HG02852 (cell line): ENCODE data around the gene TPSB2.
"Not testable (repeated sequence)": the region's sequence is repeated elsewhere in the genome, so short reads cannot be mapped to it uniquely, and the experiment has no call there.

Source experiments
- ATAC-seq: cut with Tn5 transposase; IDR thresholded peaks from one replicate; pipeline ENCODE4 v1.9.1; 2021; ENCODE audit warnings: mild to moderate bottlenecking, moderate library complexity; ENCODE audit not compliant: unreplicated experiment

TPSB2 gene

GRCh38 chr16:1185460-1186207, 44.4 kb downstream of the TPSB2 start:
- not testable (repeated sequence) for ATAC-seq

GRCh38 chr16:1184980-1185379, 45.0 kb downstream of the TPSB2 start:
- no peak for ATAC-seq

DNA sequence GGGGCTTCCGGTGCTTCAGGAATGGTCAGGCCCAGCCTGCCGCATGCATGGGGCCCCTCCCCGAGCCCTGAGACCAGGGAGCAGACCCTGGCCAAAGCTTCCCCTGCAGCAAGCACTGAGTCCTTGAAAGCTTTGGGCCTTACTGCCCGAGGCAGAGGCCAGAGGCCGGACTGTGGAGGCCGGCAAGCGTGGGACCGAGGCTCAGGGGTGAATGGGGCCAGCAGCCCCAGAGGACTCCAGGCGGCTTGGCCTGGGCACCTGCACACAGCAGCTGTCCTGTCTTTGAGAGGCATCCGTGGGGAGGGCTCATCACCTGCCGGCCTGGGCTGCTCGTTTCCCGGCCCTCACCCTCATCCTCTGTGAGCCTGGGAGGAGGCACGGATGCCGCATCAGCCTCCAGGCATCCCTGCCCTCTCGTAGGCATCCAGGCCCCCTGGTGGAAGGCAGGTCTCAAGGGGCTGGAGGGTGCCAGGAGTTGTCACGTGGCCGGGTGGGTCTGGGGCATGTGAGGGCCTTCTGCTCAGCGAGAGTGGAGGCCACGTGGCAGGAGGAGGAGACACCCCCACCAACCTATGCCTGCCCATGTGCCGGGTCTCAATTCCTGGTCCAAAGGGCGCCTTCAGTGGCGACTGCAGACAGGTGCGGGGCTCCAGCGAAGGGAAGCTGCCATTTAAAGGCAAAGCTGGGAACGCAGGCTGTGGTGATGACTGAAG, 45.7 kb downstream of the TPSB2 start:
- no peak for ATAC-seq

DNA sequence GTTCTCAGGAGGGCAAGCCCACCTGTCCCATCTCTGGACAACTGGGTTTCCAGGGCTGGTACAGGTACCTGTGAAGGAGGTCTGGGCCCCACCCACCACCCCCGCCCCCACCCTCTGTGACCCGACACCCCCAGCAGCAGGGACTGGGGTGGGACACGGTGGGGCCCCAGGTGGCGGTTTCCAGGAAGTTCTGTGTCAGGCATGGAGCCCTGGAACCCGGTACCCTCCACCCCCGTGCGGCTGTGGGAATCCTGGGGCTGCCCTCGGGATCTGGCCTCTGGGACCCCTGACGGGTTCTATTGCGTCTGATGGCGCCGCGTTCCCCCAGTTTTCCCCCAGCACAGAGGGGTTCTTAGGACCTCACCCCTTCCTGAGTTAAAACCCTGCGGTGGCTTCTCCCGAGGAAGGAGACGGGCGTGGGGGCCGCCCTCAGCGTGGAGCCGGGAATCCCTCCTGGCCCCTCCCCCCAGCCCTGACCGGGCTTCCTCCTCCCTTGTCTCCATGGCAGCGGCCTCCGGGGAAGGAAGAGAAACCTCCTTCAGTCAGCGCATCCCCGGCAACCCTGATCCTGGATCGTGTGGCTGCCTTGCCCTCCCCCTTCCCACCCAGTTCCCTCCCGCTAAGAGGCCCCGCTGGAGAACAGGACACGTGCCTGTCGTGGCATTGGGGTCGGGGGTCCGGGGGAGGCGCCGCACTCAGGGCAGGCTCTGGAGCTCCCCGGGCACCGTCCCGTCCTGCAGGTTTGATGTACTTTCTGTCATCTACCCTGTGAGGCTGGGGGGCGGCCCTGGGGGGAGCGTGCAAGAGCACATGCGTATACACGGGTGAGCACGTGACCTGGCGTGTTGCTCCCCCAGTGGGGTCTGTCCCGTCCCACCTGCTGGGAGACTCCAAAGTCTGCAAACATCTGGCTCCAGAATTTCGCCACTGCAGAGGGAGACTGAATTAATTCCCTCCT, 46.8 kb downstream of the TPSB2 start:
- no peak for ATAC-seq

- no peak for ATAC-seq
Observed at GRCh38 chr16:1182316-1182671, 47.7 kb downstream of the TPSB2 start.

- no peak for ATAC-seq
Observed at GRCh38 chr16:1181404-1182315, 48.3 kb downstream of the TPSB2 start.

GRCh38 chr16:1180549-1181403, 49.2 kb downstream of the TPSB2 start:
- ATAC-seq: no peak
